Measurements from ENCODE around the gene KLC3.

KLC3 gene

GRCh38 chr19:45348367-45349125, 8.0 kb downstream of the KLC3 start:
- no peak for DNase-seq (ENCODE audit: low read depth, low spot score)

- DNase-seq (ENCODE audit: low read depth, low spot score) = no peak
Observed at GRCh38 chr19:45349126-45349415, 8.5 kb downstream of the KLC3 start.

- DNase-seq (ENCODE audit: low read depth, low spot score) = no peak
Observed at GRCh38 chr19:45349430-45349941, 8.9 kb downstream of the KLC3 start.

- DNase-seq (ENCODE audit: low read depth, low spot score) = no peak
Observed at GRCh38 chr19:45350477-45351058, 10.0 kb downstream of the KLC3 start.

GRCh38 chr19:45351401-45351952, 10.9 kb downstream of the KLC3 start:
- no peak for DNase-seq (ENCODE audit: low read depth, low spot score)

- no peak for DNase-seq (ENCODE audit: low read depth, low spot score)
Observed at GRCh38 chr19:45352062-45352461, 11.5 kb downstream of the KLC3 start.

- no peak for DNase-seq (ENCODE audit: low read depth, low spot score)
Observed at GRCh38 chr19:45352471-45352870, 11.9 kb downstream of the KLC3 start.

GRCh38 chr19:45352914-45353796, 12.6 kb downstream of the KLC3 start:
- no peak for DNase-seq (ENCODE audit: low read depth, low spot score)

GRCh38 chr19:45354241-45354842, 13.8 kb downstream of the KLC3 start:
- no peak for DNase-seq (ENCODE audit: low read depth, low spot score)

GRCh38 chr19:45355402-45355801, 14.9 kb downstream of the KLC3 start:
- DNase-seq (ENCODE audit: low read depth, low spot score) = no peak

- DNase-seq (ENCODE audit: low read depth, low spot score) = no peak
Observed at GRCh38 chr19:45355910-45356309, 15.4 kb downstream of the KLC3 start.

GRCh38 chr19:45356760-45357444, 16.4 kb downstream of the KLC3 start:
- DNase-seq (ENCODE audit: low read depth, low spot score) = no peak

- no peak for DNase-seq (ENCODE audit: low read depth, low spot score)
Observed at GRCh38 chr19:45357445-45357783, 16.9 kb downstream of the KLC3 start.

- DNase-seq (ENCODE audit: low read depth, low spot score) = no peak
Observed at GRCh38 chr19:45358213-45358792, 17.8 kb downstream of the KLC3 start.

- no peak for DNase-seq (ENCODE audit: low read depth, low spot score)
Observed at GRCh38 chr19:45361608-45362007, 21.1 kb downstream of the KLC3 start.

GRCh38 chr19:45362291-45362690, 21.7 kb downstream of the KLC3 start:
- no peak for DNase-seq (ENCODE audit: low read depth, low spot score)

GRCh38 chr19:45363861-45364459, 23.4 kb downstream of the KLC3 start:
- DNase-seq (ENCODE audit: low read depth, low spot score) = no peak

GRCh38 chr19:45364696-45365095, 24.1 kb downstream of the KLC3 start:
- no peak for DNase-seq (ENCODE audit: low read depth, low spot score)

- DNase-seq (ENCODE audit: low read depth, low spot score) = no peak
Observed at GRCh38 chr19:45368127-45368526, 27.6 kb downstream of the KLC3 start.

- DNase-seq (ENCODE audit: low read depth, low spot score) = no peak
Observed at GRCh38 chr19:45368737-45369340, 28.3 kb downstream of the KLC3 start.

Measured in smooth muscle cell of the brain vasculature (primary cell).